Activated CD8-positive, alpha-beta memory T cell treated with anti-CD3 and anti-CD28 coated beads for 1 hour (primary cell): ENCODE data around the gene ALKBH5.

ENCODE experiments used
- DNase-seq, 2 donors: peaks; one replicate each; pipeline ENCODE4 v3.0.0-alpha.2; 2020; ENCODE audit warnings: low read depth in 1 of 2; ENCODE audit errors: extremely low read depth in 1 of 2

The ALKBH5 gene

DNA sequence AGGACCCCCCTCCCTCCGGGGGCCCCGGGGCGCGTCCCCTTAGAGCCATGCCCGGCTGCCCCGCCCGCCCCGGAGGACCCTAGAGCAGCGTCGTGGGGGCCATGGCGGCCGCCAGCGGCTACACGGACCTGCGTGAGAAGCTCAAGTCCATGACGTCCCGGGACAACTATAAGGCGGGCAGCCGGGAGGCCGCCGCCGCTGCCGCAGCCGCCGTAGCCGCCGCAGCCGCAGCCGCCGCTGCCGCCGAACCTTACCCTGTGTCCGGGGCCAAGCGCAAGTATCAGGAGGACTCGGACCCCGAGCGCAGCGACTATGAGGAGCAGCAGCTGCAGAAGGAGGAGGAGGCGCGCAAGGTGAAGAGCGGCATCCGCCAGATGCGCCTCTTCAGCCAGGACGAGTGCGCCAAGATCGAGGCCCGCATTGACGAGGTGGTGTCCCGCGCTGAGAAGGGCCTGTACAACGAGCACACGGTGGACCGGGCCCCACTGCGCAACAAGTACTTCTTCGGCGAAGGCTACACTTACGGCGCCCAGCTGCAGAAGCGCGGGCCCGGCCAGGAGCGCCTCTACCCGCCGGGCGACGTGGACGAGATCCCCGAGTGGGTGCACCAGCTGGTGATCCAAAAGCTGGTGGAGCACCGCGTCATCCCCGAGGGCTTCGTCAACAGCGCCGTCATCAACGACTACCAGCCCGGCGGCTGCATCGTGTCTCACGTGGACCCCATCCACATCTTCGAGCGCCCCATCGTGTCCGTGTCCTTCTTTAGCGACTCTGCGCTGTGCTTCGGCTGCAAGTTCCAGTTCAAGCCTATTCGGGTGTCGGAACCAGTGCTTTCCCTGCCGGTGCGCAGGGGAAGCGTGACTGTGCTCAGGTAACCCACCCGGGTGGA, 759 bp downstream of the ALKBH5 start:
- peak; percentile 43 to 55 for DNase-seq

DNA sequence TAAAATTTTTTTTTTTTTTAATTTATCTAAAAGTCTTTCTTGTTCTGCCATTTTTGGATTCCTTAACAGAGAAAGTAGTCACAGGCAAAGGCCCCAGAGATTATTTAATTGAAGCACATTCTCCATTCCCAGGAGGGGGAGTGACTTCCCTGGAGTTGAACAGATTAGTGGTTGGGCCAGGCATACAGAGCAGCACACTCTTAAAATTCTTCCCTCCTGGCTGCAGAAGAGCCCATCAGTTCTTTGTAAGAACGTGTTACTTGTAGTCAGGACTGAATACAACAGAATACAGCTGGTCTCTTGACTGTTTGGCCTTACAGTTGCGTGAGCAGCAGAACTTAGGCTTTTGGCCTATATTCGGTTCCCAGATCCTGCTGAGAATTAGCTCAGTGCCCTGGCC, 1.8 kb downstream of the ALKBH5 start:
- no peak for DNase-seq

DNA sequence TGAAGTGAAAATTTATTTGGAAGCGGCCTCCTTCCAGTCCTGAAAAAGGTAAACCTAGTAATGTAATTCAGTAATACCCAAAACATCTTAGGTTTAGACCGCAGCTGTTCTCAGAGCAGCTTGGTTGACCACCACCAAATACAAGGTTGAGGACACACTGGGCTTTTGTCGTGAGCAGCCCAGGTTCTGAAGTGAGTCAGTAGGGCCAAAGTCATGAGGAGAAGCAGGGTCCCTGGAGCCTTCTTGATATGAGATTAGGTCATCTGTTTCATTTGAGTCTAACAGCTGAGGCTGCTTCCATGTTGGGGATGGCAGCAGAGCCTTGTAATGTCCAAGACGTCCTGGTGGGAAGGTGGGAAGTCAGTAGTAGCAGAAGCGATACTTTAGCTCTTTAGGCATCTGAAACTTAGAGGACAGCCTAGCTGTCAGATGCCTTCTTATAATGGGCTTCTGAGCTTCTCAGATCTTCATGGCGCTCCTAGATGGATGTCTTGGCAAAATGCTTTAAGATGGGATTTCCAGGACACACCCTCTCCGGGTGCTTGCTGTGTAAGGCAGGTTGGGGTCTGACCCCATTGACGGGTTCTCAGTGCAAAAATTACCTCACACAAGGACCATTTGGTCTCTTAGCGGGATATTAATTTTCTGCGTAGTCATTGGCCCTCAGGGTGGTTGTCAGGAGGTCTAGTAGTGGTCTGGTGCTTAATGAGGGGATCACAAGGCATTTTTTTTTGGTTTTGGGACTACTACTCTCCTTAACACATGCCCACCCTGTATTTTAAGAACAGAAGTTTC, 2.4 kb downstream of the ALKBH5 start:
- DNase-seq = no peak

DNA sequence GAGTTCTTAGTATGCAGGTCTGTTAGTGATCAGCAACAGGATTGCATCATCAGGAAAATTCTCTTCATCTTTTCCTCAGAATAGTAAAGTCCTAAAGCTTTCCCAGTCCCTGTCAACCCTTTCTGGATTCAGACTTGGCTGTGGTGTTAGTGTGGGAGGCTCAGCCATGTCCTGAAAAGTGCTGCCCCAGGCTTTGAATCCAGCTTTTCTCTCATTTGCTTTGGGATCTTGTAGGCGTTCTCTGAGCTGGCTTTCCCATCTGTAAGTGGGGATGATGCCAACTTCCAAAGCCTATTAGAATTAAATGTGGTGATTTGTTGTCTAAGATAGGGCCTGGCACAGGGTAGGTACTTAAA, 3.0 kb downstream of the ALKBH5 start:
- DNase-seq = no peak

DNA sequence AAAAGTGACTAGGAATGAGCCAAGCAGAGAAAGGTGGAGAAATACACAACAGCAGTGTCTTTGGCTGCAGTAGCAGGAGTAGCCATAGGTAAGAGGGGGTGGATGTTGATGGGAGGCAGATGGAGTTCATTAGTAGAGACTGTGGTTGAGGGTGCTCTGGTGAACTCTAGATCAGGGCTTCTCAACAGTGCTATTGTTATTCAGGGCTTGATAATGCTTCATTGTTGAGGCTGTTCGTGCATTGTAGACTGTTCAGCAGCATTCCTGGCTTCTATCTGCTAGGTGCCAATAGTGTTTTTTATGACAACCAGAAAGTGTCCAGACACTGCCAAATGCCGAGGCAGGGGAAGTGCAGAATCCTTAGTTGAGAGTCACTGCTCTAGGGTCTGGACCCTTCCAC, 3.6 kb downstream of the ALKBH5 start:
- DNase-seq = no peak

DNA sequence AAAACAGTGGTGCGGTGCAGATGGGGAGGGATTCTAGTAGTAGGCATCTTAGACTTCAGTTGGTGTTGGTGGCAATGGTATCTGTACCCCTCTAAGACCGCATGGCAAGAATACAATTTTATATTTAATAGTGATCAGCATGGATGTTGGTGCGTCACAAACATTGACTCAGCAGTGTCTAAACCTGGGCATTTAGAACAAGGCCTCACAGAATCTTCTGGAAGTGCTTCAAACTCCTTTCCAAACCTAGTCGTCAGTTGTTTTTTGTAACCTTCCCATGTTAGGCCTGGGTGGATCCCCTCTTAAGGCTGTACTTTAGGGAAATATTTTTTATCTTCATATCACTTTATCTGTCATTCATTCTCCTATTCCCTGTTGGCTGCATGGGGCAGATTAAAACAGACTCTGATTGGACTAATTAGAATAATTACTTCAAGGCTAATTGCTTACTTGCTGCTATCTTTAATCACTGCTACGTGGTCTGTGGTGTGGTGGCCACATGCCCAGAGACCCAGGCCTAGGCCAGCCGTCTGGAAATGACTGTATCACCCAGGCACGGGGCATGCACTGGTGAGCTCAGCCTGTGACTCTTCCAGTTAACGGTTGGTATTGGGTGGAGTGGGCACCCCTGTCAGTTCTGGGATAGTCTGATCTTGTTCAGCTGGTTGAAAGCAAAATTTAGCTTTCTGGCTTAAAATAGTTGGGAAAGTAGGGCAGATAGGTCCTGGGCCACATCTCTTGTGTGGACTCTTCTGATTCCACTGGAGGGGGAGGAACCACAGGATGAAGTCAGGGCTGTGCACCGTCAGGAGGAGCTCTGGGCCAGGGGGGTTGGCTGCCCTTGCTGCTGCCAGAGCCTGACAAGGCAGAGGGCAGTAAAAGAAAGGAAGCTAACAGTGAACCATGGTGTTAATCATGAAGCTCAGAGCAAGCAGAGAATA, 4.5 kb downstream of the ALKBH5 start:
- no peak for DNase-seq

DNA sequence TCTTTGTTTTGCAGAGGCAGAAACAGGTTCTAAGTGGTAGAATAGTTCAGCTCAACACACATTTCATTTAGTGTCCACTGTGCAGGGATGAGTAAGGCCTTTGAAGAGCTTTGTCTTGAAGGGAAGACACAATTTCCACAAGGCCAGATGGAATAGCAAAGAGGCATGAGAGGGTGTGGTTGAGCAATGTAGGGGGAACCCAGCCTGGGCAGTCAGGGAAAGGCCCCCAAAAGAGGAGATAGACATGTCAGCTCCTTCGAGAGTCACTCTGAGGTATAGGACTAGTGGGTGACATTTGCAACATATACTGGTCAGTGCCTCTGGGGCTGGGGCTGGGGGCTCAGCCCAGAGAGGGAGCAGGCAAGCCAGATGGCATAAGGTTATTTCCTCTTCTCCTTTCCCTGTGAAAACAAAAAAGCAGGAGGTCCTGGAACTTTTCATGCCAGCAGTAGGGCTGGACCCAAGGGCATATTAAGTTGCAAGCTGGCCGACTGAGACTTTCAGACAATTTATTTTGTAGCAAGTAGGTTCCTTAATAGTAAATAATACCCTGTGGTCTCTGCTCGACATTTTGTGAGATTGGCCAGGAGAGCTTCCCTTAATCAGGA, 7.1 kb downstream of the ALKBH5 start:
- DNase-seq = no peak

DNA sequence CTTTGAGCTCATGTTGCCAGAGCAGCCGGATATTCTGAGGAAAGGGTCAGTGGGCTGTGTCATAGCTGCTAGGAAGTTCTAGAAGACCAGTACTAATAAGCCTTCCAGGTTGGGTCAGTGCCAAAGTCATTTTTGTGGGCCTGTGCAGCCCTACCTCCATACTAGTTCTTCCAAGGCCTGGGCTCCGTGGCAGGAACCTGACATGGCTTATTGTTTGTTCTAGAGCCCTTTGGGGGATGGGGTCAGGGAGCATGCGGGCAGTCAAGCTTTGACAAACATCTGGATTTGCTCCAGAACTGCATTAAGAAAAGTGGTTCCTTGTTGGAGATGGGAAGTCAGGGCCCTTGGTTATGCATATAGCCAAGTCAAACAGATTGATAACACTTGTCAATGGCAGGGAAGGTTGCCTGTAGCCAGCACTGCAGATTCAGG, 7.6 kb downstream of the ALKBH5 start:
- DNase-seq = no peak

DNA sequence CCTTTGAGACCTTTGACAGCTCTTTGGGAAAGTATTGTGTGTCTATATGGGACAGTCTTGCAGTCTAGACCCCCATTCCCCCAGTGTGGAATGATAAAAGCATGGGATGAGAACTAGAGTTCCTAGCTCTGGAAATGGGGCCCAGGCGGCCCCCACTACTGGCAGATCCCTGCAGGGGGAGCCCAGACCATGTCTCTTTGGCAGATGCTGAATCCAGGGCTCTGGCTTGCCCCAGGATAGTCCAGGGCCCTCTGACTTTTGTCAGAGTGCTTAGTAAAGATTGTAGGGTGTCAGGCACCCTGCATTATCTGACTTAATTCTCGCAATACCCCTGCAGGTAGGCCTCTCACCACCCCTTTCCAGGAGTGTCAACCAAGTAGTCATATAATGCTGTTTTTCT, 8.3 kb downstream of the ALKBH5 start:
- DNase-seq = no peak

DNA sequence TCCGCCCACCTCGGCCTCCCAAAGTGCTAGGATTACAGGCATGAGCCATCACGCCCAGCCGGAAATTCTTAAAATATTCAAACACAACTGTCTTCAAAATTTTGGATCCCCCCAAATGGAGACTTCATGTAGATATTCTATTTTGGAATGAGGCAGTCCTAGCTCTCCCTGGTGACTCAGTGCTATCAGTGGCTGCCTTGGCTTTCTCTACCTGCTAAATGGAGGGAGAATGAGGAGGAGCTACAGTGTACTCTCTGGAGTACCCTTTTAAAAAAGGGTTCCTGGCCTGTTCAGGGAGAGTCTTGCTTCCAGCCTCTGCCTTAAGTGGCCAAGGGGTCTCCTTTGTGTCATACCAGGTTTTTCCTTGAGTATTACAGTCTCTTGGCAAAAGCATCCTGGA, 10.8 kb downstream of the ALKBH5 start:
- no peak for DNase-seq

DNA sequence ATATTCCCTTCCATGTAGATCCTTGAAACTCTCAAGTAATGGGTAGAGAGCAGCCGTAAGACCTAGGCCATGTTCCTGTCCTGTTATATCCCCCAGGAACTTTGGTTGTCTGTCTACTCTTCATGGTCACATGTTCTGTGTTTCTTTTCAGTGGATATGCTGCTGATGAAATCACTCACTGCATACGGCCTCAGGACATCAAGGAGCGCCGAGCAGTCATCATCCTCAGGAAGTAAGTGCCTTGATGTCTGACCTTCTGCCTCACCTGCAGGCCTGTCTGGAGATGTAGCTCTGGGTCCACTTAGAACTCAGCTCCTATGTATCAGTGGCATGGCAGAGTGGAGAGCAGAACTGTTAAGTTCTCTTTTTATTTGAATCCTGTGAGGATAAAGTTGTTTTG, 11.2 kb downstream of the ALKBH5 start:
- DNase-seq = no peak

DNA sequence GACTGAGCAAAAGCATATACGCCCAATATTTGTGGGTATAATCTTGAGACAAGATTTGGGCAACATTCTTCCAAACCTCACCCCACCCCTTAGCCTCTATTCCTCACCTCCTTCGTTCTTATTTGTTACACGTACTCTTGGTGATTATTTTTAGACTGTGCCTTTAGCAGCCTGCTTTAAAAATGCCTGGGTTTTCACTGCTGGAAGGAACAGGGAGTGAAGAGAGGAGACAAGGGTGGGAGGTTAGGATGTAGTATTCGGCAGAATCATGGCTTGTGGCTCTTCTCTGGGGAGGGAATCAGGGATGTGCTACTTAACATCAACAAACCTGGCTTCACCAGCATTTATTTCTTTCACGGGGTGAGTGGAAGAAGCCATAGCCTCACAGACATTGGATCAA, 11.6 kb downstream of the ALKBH5 start:
- no peak for DNase-seq

DNA sequence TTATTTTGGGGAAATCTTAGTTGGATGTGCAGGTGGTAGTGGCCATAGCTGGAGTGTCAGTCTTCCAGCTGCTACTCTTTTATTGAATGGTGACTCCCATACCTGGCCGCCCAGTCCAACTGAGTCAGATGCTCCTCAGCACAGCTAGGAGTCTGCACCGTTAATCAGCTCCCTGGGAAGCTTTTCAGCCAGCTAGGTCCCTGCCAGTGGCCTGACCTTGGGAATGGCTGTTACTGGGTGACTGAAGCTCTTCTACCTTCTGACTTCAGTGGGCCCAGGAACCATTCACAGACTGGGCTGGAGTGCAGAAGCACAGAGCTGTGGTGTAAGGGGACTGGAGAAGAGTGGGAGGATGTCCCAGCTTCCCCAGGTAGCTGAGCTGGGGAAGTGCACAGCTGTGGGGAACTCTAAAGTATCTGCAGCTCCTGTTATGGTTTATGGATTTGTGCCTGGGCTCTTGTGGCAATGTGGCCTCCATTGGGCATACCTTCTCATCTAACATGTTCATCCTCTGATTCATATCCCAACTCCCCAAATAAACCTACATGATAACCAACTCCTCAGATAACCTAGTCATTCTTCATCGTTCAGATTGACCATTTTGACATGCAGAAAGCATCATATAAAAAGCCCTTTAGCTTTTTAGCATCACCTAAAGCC, 14.0 kb downstream of the ALKBH5 start:
- no peak for DNase-seq

DNA sequence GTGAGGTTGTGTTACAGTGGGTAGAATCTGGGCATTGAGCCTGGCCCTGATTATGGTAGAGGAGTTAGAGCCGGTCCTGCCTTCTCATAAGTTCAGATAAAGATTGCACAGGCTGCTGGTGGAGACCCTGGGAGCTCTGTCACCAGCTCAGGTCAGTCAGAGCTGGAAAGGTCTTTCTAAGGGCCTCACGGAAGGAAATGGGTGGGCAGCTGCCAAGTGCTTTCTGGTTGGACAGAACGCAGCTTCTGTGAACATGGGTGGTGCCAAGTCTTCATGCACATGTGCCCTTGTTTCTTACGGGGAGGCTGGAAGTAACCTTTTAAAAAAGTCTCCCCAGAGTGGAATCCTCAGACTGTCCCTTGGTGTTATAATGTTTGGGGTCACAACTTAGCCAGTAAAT, 14.9 kb downstream of the ALKBH5 start:
- no peak for DNase-seq

DNA sequence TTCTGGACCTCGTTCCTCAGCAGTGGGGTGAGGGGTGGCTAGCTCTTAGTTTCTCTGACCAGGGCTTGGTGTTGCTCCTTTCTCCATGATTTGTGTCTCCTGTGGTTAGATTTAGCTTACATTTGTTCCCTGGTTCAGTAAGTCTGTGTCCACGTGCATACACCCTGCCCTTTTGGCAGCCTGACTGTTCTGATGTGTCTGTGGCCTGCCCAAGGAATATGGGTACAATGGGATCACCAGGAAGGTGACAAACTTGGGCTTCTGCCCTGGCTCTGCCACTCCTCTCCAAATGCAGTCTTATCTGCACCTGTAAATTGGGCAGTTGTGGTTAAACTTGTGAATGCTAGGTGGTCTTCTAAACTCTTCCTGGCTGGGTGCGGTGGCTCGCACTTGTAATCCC, 17.5 kb downstream of the ALKBH5 start:
- no peak for DNase-seq

DNA sequence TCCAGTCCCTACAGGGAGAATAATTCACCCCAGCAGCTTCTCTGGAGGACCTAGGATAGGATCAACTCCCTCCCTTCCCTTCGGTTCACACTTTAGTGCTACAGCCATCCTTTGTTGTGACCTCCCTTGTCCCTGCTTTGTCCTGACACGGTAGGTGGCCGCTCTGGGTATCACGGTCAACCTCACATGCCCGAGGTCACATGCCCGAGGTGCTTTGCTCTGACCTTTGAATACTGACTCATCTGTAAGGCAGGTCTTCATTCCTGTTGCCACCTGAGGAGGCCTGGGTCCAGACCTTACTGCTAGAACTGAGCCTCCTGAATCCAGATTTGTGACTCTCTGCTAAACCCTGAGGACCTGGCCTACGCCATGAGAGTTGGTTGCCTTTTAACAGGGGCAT, 19.7 kb downstream of the ALKBH5 start:
- DNase-seq = no peak

DNA sequence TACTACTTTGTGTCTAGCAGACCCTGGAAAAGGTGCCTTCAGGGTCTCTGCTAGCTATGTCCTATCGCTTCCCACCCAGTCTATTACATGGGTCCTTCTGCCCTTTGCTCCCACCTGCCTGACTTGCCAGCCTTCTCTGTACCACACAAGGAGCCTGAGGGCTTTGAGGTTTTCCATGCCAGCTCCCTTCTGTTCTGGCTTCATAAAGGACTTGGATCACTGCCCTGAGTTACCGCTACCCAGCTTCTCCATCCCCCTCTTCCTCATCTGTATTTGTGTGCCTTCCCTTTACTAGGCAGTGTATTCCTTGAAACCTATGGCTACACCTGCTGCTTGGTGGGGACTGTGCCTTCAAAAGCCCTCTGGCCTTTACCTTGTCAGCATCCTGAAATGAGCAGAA, 22.2 kb downstream of the ALKBH5 start:
- no peak for DNase-seq

DNA sequence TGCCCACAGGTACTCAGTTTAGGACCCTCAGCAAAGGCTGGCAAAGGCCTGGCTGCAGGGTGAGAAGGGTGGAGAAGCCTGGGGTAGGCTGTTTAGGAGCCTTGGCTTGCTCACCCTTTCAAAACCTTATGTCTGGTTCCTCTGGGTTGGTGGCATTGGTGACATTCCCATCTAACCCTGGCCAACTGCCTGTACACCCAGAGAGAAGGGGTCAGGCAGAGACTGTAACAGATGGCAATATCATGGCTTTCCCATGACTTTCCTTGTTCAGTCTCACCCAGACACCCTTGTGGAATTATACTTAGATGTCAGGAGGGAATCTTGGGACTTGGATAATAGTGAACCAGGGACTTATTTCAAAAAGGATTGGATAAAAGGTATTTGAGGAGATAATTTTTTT, 23.3 kb downstream of the ALKBH5 start:
- no peak for DNase-seq

DNA sequence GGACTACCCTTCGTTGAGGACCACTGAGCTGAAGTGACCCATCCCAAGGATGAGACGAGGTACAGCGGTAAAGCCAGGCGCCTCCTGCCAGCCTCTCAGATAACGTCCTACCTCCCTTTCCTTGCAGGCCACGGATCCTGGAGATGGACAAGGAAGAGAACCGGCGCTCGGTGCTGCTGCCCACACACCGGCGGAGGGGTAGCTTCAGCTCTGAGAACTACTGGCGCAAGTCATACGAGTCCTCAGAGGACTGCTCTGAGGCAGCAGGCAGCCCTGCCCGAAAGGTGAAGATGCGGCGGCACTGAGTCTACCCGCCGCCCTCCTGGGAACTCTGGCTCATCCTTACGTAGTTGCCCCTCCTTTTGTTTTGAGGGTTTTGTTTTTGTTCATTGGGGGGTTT, 24.5 kb downstream of the ALKBH5 start:
- no peak for DNase-seq

DNA sequence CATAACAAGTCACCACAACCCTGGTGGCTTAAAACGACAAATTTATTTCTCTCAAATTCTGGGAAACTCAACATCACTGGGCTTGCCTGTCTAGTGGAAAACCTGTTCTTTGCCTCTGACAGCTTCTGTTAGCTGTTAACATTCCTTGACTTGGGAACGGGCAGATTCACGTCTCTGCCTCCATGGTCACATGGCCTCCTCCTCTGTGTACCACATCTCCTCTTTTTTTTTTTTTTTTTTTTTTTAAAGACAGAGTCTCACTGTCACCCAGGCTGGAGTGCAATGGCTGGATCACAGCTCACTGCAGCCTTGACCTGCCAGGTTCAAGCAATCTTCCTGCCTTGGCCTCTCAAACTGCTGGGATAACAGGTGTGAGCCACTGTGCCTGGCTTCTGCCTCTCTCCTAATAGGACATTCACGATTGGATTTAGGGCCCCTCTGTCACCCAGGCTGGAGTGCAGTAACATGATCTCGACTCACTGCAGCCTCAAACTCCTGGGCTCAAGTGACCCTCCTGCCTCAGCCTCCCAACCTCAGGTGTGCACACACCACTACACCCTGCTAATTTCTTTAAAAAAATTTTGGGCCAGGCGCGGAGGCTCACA, 30.1 kb downstream of the ALKBH5 start:
- no peak for DNase-seq
